ENCODE results near the gene DAPK3. TPM values are rescaled to one million over a fixed set of nuclear protein-coding genes. Genes with fewer than 3 reads are reported as not detected.
A peak's percentile ranks its signal among the peaks of the same experiment; 100 is the strongest.

The DAPK3 gene
- polyA plus RNA-seq, 3 donors = 13.7 to 32.1 (median 21.8) TPM

GRCh38 chr19:4015705-4016402, 45.0 kb upstream of the DAPK3 start:
- intact Hi-C loops (cut with micrococcal nuclease) = no loop called here
- H3K9me3 Mint-ChIP-seq = peaks cover 0 to 2% (median 0%) of the 10 kb centered on the region in 7 donors
- H3K4me1 ChIP-seq (ENCODE audit: control insufficient read depth in 1 of 2, insufficient read depth in 2 of 2, low read length in 2 of 2) = peaks cover 0 to 8% of the 10 kb centered on the region in 2 donors
- peak in 1 of 3 donors; percentile 3 for DNase-seq
- peaks cover 0 to 1% (median 0%) of the 10 kb centered on the region in 3 donors for H3K27me3 Mint-ChIP-seq (ENCODE audit: low read depth in 3 of 3)
- H3K9me3 ChIP-seq (replicated peaks in 1 of 2; ENCODE audit: control insufficient read depth in 1 of 2, insufficient read depth in 1 of 2, low read length in 2 of 2) = no peaks in the 10 kb centered on the region
- peak overlapping the region in 2 of 7 donors; percentile 45 to 74 for H3K27ac Mint-ChIP-seq
- H3K36me3 Mint-ChIP-seq = peaks cover 37 to 76% of the 10 kb centered on the region in 2 donors
- peaks cover 13% of the 10 kb centered on the region for H3K4me1 Mint-ChIP-seq
- H3K4me3 Mint-ChIP-seq = no peak overlapping the region
- H3K4me2 ChIP-seq (replicated peaks; ENCODE audit: extremely low read depth, low read length, poor library complexity, severe bottlenecking) = no peak overlapping the region
- H3K27me3 ChIP-seq (ENCODE audit: control insufficient read depth in 2 of 2, insufficient read depth in 2 of 2, low read length in 2 of 2) = no peaks in the 10 kb centered on the region
- no peak overlapping the region for H3K4me3 ChIP-seq (replicated peaks in 1 of 3; ENCODE audit: low read depth in 2 of 3, low read length in 3 of 3)
- H3K27ac ChIP-seq (ENCODE audit: low read depth in 1 of 2, low read length in 2 of 2) = no peak overlapping the region
- peaks cover 100% of the 10 kb centered on the region for H4K20me1 ChIP-seq (ENCODE audit: insufficient read depth, low read length)
- peaks cover 89% of the 10 kb centered on the region for H3K79me2 ChIP-seq (ENCODE audit: insufficient read depth, low read length)
- 74% methylated on average over 33 of the region's 37 CpGs for WGBS (ENCODE audit: insufficient coverage)
- no peak overlapping the region for H2AFZ ChIP-seq (ENCODE audit: insufficient read depth, low read depth, low read length, poor library complexity, severe bottlenecking)
- TF ChIP-seq CTCF (IDR thresholded peaks at IDR 0.05) = no peak
- H3K36me3 ChIP-seq (replicated peaks in 1 of 2; ENCODE audit: control insufficient read depth in 1 of 2, insufficient read depth in 2 of 2, low read length in 2 of 2) = peaks cover 48 to 67% of the 10 kb centered on the region in 2 donors
- H3K9ac ChIP-seq (ENCODE audit: insufficient read depth, low read length, poor library complexity, severe bottlenecking) = no peak overlapping the region

GRCh38 chr19:4014541-4015491, 43.9 kb upstream of the DAPK3 start:
- H3K4me3 Mint-ChIP-seq = no peak overlapping the region
- H3K9me3 Mint-ChIP-seq = peaks cover 0 to 2% (median 0%) of the 10 kb centered on the region in 7 donors
- H3K4me1 Mint-ChIP-seq = peaks cover 18% of the 10 kb centered on the region
- Histone ChIP-seq H2AFZ (ENCODE audit: insufficient read depth, low read depth, low read length, poor library complexity, severe bottlenecking) (no peak overlapping the region), H3K4me1 (ENCODE audit: control insufficient read depth in 1 of 2, insufficient read depth in 2 of 2, low read length in 2 of 2) (peaks cover 0 to 12% of the 10 kb centered on the region in 2 donors), H3K9ac (ENCODE audit: insufficient read depth, low read length, poor library complexity, severe bottlenecking) (no peak overlapping the region), H3K36me3 (replicated peaks in 1 of 2; ENCODE audit: control insufficient read depth in 1 of 2, insufficient read depth in 2 of 2, low read length in 2 of 2) (peaks cover 48 to 69% of the 10 kb centered on the region in 2 donors), H3K4me3 (replicated peaks in 1 of 3; ENCODE audit: low read depth in 2 of 3, low read length in 3 of 3) (no peak overlapping the region), H3K4me2 (replicated peaks; ENCODE audit: extremely low read depth, low read length, poor library complexity, severe bottlenecking) (no peak overlapping the region), H3K79me2 (ENCODE audit: insufficient read depth, low read length) (peaks cover 92% of the 10 kb centered on the region), H4K20me1 (ENCODE audit: insufficient read depth, low read length) (peaks cover 100% of the 10 kb centered on the region), H3K9me3 (replicated peaks in 1 of 2; ENCODE audit: control insufficient read depth in 1 of 2, insufficient read depth in 1 of 2, low read length in 2 of 2) (no peaks in the 10 kb centered on the region), H3K27ac (ENCODE audit: low read depth in 1 of 2, low read length in 2 of 2) (no peak overlapping the region), H3K27me3 (ENCODE audit: control insufficient read depth in 2 of 2, insufficient read depth in 2 of 2, low read length in 2 of 2) (no peaks in the 10 kb centered on the region)
- peak in 1 of 3 donors; percentile 5 for DNase-seq
- H3K36me3 Mint-ChIP-seq = peaks cover 33 to 74% of the 10 kb centered on the region in 2 donors
- peaks cover 0 to 1% (median 0%) of the 10 kb centered on the region in 3 donors for H3K27me3 Mint-ChIP-seq (ENCODE audit: low read depth in 3 of 3)
- 64% methylated on average over 16 of the region's 25 CpGs for WGBS (ENCODE audit: insufficient coverage)
- H3K27ac Mint-ChIP-seq = peak overlapping the region in 1 of 7 donors; percentile 46
- no peak for TF ChIP-seq CTCF (IDR thresholded peaks at IDR 0.05)
- intact Hi-C loops (cut with micrococcal nuclease) = no loop called here
